GM12873 (cell line): ENCODE data around the gene GRIFIN.

Experiments used
- TF ChIP-seq, protein P1 (sequence below): IDR thresholded peaks from 2 replicates; pipeline ENCODE4 v1.5.1; 2012; ENCODE audit warnings: low read depth, mild to moderate bottlenecking, moderate library complexity, low read length, control low read depth; ENCODE audit not compliant: insufficient read depth; ENCODE audit errors: missing control alignments

The GRIFIN gene

DNA sequence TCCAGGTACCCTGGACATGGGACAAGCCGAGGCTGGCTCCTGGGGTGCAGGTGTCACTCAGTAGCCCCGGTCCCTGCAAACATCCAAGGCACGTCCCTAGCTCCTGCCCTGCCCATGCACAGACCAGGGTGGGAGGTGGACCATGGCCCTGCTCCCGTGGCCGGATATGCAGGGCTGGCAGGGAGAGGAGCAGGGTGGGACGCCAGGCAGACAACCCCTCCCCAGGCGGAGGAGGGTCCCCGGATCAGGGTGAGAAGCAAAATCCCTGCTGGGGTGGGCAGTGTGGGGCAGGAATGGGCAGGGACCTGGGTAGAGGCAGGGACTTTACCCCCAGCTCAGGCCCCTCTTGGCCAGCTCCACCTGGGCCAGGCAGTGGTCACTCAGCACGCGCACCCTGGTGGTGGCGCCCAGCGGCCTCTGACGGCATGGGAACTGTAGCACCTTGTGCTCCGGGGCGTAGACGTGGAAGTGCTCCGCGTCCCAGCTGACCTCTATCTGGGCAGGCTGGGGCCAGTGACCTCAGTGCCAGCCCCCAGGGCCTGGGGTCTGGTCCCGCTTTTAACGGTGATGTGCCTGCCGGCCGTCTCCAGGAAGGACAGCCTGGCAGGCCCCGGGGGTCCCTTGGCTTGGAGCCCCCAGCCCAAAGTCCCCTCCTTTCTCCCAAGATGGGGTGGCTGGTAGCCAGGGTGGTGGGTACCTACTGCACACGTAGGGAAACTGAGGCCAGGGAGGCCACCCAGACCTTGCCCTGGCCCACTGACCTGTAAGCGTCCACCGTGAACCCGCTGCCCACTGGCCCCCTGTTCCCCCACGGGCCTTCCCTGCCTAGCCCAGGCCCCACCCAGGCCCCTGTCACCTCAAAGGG lies 1.2 kb downstream of the GRIFIN start:
- TF ChIP-seq, protein P1, sequence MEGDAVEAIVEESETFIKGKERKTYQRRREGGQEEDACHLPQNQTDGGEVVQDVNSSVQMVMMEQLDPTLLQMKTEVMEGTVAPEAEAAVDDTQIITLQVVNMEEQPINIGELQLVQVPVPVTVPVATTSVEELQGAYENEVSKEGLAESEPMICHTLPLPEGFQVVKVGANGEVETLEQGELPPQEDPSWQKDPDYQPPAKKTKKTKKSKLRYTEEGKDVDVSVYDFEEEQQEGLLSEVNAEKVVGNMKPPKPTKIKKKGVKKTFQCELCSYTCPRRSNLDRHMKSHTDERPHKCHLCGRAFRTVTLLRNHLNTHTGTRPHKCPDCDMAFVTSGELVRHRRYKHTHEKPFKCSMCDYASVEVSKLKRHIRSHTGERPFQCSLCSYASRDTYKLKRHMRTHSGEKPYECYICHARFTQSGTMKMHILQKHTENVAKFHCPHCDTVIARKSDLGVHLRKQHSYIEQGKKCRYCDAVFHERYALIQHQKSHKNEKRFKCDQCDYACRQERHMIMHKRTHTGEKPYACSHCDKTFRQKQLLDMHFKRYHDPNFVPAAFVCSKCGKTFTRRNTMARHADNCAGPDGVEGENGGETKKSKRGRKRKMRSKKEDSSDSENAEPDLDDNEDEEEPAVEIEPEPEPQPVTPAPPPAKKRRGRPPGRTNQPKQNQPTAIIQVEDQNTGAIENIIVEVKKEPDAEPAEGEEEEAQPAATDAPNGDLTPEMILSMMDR: no peak

DNA sequence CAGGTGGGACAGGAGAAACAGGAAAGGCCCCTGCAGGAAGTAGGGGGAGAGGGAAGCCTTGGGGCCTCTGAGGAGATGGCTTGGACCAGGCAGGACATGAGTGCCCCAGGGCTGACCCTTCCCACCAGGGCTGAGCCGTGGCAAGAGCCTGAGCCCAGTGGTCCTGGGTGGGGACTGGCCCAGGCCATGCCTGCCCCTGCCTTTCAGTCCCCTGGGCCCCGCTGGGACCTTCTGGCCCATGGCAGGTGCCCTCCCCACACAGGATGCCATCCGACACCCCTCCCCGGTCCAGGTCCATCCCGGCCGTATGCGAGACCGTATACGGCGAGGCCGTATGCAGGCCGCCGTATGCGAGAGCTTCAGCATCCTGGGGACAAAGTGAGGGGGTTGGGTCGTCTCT lies 2.0 kb downstream of the GRIFIN start:
- TF ChIP-seq, protein P1: no peak

DNA sequence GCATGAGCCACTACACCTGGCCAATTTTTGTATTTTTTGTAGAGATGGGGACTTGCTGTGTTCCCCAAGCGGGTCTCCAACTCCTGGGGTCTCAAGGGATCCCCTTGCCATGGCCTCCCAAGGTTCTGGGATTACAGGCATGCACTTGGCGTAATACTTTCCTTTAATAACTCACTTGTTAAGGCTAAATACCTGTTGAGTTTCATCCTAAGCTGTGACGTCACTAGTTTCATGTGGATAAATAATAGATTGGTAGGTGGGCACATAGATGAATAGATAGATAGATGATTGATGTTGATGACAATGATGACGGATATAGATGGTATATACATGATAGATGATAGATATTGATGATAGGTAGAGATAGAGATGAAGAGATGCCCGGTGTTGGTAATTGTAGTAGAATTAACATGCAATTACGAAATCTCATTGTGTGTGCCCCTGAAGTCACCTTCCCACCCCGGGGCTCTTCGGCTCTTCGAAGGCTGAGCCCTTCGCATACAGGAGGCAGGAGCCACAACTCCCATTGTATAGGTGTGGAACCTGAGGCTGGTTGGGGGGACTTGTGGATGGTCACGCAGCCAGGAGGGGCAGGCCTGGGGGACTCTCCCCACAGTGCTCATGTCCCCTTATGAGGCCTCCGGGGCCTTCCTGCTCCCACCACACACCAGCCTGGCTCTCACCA lies 2.6 kb downstream of the GRIFIN start:
- TF ChIP-seq, protein P1: no peak

DNA sequence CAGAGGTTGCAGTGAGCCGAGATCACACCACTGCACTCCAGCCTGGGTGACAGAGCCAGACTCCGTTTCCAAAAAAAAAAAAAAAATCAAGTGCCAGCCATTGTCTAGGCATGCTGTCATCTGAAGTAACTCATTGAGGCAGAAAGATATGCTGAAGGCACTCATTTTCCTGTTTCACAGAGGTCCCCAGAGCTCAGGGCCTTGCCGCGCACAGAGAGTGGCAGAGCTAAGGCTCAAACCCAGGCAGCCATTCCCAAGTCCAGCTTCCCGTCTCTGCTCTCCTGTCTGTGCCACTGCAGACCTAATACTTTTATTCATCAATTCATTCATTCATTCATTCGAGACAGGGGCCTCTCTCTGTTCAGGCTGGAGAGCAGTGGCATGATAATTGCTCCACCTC lies 3.5 kb downstream of the GRIFIN start:
- TF ChIP-seq, protein P1: peak; percentile 13

DNA sequence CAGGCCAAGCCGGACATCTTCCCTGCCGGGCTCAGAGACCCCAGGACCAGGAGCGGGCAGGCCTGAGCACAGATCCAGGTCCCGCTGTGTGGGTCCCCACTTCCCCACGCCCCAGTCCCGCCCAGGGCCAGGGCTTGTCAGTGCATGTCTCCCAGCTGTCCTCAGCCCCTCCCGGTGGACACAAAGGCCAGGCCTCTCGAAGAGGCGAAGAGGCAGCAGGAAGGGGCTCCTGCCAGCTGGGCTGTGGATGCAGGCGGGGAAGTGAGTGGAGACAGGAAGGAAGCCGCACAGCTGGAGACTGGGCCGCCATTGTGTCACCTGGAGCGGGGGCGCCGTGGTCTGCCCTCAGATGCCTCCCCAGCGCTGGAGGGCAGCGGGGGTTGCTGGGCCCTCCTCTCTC lies 4.8 kb downstream of the GRIFIN start:
- TF ChIP-seq, protein P1: no peak

DNA sequence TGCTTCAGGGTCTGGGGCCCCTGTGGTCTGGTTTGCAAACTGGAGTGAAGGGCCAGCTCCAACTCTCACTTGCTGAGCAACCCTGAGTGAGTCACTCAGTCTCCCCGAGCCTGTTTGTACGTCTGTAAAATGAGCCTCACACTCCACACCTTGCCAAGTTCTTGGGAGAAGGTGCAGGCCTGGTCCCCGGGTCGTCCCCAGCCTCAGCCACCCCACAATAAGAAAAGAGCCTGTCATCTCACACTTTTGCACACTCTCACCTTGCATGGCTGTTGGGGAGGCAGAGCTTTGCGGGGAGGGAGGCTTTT lies 5.2 kb downstream of the GRIFIN start:
- TF ChIP-seq, protein P1: no peak

DNA sequence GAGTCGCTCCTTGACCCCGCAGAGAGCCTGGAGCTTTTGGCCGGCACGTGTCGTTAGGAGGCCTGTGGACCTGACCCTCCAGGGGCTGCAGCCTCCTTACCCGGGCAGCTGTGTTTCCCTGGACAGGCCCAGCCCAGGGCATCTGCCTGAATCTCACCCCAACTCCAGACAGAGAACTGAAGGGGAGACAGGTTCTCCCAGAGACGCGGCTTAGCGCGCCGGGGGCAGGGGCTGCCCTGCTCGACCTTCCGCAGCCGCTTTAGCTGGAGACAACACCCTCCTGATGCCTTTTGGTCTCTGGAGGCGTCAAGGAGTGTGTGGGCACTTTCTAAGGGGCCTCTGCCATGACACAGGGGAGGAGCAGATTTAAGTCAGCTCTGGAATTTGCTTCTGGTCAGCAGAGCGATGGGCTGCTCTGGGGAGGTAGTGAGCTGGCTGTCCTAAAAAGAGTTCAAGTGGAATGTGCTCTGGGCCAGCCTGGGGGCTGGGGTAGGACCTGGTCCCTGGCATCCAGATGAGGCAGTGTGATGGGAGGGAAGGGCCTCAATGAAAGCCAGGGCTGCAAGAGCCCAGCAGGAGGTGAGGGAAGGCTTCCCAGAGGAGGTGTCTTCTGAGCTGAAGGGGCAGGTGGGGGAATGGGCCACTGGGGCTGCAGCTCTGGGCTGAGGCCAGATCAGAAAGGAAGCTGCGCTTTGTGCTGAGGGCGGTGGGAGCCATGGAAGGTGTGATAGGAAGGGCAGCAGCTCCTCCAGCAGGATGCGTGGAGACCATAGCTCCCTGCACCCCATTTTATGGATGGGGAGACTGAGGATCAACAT lies 5.8 kb downstream of the GRIFIN start:
- TF ChIP-seq, protein P1: no peak
